NCI-H748 (cell line): Measurements from ENCODE around the gene OR5A1.
"Not testable (repeated sequence)": the region's sequence is repeated elsewhere in the genome, so short reads cannot be mapped to it uniquely, and the experiment has no call there.

ENCODE experiments used
- DNase-seq: peaks from one replicate; lab custom pipeline; 2025; ENCODE audit not compliant: unreplicated experiment; lab: John Stamatoyannopoulos, UW

The OR5A1 gene

GRCh38 chr11:59436169-59436568 lies at the start of gene OR5A1:
Gene OR5A1, plus strand, starts transcription at chr11:59436469. Its CDS starts 6,700 bp downstream, at chr11:59443169.
- DNase-seq = no peak

- no peak for DNase-seq
Measured at GRCh38 chr11:59394186-59394585, 42.1 kb upstream of the OR5A1 start.

- no peak for DNase-seq
Measured at GRCh38 chr11:59400461-59401261, 35.6 kb upstream of the OR5A1 start.

GRCh38 chr11:59401262-59401552 lies 35.1 kb upstream of the OR5A1 start:
- no peak for DNase-seq

GRCh38 chr11:59403546-59403945 lies 32.7 kb upstream of the OR5A1 start:
- DNase-seq = no peak

GRCh38 chr11:59413646-59414045 lies 22.6 kb upstream of the OR5A1 start:
- DNase-seq = no peak

GRCh38 chr11:59415111-59415510 lies 21.2 kb upstream of the OR5A1 start:
- no peak for DNase-seq

- no peak for DNase-seq
Measured at GRCh38 chr11:59416613-59417012, 19.7 kb upstream of the OR5A1 start.

- no peak for DNase-seq
Measured at GRCh38 chr11:59417023-59417422, 19.2 kb upstream of the OR5A1 start.

- no peak for DNase-seq
Measured at GRCh38 chr11:59418156-59418555, 18.1 kb upstream of the OR5A1 start.

GRCh38 chr11:59423835-59424234 lies 12.4 kb upstream of the OR5A1 start:
- DNase-seq = no peak

GRCh38 chr11:59425131-59425530 lies 11.1 kb upstream of the OR5A1 start:
- no peak for DNase-seq

GRCh38 chr11:59426361-59427067 lies 9.8 kb upstream of the OR5A1 start, which contains the start of gene OR5A2:
Gene OR5A2, minus strand, starts transcription at chr11:59426413. Its CDS starts 3,460 bp downstream, at chr11:59422953.
- DNase-seq = peak; percentile 73

GRCh38 chr11:59427068-59427382 lies 9.2 kb upstream of the OR5A1 start:
- no peak for DNase-seq

- peak; percentile 58 for DNase-seq
Measured at GRCh38 chr11:59429924-59430516, 6.2 kb upstream of the OR5A1 start.

GRCh38 chr11:59437770-59438169 lies 1.5 kb downstream of the OR5A1 start:
- DNase-seq = peak; percentile 32

GRCh38 chr11:59445624-59446023 lies 9.4 kb downstream of the OR5A1 start:
- not testable (repeated sequence) for DNase-seq

- no peak for DNase-seq
Measured at GRCh38 chr11:59448484-59448883, 12.2 kb downstream of the OR5A1 start.

GRCh38 chr11:59456661-59457060 lies 20.4 kb downstream of the OR5A1 start, which contains the start of gene OR4D6:
Gene OR4D6, plus strand, starts transcription at chr11:59456961. Its CDS starts 0 bp downstream, at chr11:59456961.
- DNase-seq = no peak

GRCh38 chr11:59459916-59460315 lies 23.6 kb downstream of the OR5A1 start:
- no peak for DNase-seq

GRCh38 chr11:59463190-59463641 lies 26.9 kb downstream of the OR5A1 start:
- no peak for DNase-seq

- DNase-seq = no peak
Measured at GRCh38 chr11:59473015-59473414, 36.7 kb downstream of the OR5A1 start, which contains the start of gene OR4D10. Gene OR4D10, plus strand, starts transcription at chr11:59473315. Its CDS starts 4,115 bp downstream, at chr11:59477430.
